ENCODE results near the gene PHACTR1.

- TF ChIP-seq JUND (IDR thresholded peaks at IDR 0.05): no peak
- TF ChIP-seq CTCF (IDR thresholded peaks at IDR 0.05; ENCODE audit: low read depth, low read length, missing input control): no peak
- no peak for TF ChIP-seq REST (IDR thresholded peaks at IDR 0.05)
- no peak for TF ChIP-seq TAF1 (conservative IDR thresholded peaks at IDR 0.05)
- TF ChIP-seq ZBTB33 (IDR thresholded peaks at IDR 0.05): no peak
- TF ChIP-seq MAX (IDR thresholded peaks at IDR 0.05): no peak
- TF ChIP-seq ATF3 (IDR thresholded peaks at IDR 0.05): no peak
- TF ChIP-seq HNF4A (conservative IDR thresholded peaks at IDR 0.05): no peak
- TF ChIP-seq GABPA (IDR thresholded peaks at IDR 0.05 in 1 of 2, conservative IDR thresholded peaks at IDR 0.05 in 1 of 2): no peak
- TF ChIP-seq FOXA1 (IDR thresholded peaks at IDR 0.05): no peak
Measured at GRCh38 chr6:12801141-12801540, 84.6 kb downstream of the PHACTR1 start.

All from liver (tissue), 3 donors.